ENCODE data around the gene RHOBTB1.

Gene RHOBTB1

DNA sequence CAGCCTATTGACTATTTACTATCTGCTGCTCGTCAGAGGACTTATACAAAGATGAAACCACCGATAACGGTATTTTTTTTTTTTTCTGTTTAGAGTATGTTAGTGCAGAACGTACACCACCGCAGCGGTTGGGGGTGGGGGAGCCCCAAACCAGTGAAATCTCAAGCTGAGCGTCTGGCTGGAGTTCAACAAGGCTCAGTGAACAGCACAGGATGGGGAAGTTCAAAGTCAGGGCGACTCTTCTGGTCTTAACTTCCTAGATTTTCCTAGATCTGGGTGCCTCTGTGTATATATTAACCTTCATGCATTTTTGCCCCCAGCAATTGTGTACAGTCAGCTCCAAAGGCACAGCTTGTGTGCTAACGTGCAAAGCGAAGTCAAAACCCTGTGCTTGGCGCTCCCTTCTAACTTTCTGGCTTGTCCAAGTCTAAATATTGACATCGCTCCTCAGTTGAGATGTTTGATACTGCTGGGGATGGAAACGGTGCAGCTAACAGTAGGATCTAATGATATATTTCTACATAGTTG, 1.1 kb downstream of the RHOBTB1 start:
- no peak for DNase-seq
- no peaks in the 10 kb centered on the region for H3K36me3 ChIP-seq
- H3K4me1 ChIP-seq = no peaks in the 10 kb centered on the region
- TF ChIP-seq, protein P1, sequence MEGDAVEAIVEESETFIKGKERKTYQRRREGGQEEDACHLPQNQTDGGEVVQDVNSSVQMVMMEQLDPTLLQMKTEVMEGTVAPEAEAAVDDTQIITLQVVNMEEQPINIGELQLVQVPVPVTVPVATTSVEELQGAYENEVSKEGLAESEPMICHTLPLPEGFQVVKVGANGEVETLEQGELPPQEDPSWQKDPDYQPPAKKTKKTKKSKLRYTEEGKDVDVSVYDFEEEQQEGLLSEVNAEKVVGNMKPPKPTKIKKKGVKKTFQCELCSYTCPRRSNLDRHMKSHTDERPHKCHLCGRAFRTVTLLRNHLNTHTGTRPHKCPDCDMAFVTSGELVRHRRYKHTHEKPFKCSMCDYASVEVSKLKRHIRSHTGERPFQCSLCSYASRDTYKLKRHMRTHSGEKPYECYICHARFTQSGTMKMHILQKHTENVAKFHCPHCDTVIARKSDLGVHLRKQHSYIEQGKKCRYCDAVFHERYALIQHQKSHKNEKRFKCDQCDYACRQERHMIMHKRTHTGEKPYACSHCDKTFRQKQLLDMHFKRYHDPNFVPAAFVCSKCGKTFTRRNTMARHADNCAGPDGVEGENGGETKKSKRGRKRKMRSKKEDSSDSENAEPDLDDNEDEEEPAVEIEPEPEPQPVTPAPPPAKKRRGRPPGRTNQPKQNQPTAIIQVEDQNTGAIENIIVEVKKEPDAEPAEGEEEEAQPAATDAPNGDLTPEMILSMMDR (IDR thresholded peaks at IDR 0.05; ENCODE audit: low read depth, low read length) = no peak
- H3K4me3 ChIP-seq (ENCODE audit: low read depth, low read length) = peak overlapping the region; percentile 84
- no peaks in the 10 kb centered on the region for H3K9me3 ChIP-seq
- no peaks in the 10 kb centered on the region for H3K27me3 ChIP-seq

DNA sequence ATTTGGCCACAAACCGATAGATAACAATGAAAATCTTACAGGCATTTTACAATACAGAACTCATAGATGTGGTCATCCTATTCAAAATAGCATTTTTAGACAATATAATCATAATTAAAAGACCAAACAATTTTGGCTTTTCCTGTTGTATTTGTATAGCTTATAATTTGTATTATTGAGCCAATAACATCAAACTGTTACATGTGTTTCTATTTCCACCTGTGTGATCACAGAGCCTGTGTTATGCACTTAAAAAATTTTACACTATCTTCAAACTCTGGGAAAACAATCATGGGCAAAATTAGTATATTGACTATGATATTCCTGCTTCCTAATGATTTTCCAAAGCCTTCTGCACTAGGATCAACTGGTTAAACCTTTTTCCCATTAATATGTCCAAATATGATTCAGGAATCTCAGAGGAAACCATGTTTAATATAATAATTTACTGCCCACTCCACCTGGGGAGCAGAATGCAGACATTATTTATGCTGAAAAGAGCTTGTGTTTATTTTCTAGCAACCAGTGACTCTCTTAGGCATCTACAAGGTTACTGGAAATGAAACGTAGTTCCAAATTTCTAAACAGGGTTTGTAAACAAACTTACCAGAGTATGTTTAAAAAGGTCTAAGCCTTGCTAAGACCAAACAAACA, 1.7 kb downstream of the RHOBTB1 start:
- Histone ChIP-seq H3K9me3 (no peaks in the 10 kb centered on the region), H3K4me3 (ENCODE audit: low read depth, low read length) (peak overlapping the region; percentile 84), H3K27me3 (no peaks in the 10 kb centered on the region), H3K36me3 (no peaks in the 10 kb centered on the region), H3K4me1 (no peaks in the 10 kb centered on the region)
- TF ChIP-seq, protein P1 (IDR thresholded peaks at IDR 0.05; ENCODE audit: low read depth, low read length) = no peak
- no peak for DNase-seq

DNA sequence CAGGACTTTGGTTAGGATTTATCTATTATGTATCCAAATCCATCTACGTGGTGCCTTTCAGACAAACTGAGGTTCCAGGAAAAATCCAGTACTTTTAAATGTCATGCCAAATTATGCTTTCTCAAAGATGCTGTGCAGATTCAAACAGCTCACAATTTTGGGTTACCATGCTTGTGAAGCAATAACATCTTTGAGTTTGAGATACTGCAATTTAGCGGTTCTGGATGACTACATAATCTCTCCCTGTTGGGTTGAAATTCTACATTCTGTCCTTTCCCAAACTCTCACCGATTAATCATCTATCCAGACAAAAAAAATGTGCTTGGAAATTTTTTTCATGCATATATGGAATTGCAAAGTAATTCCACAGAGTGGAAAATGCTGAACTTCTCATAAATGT, 3.5 kb downstream of the RHOBTB1 start:
- H3K9me3 ChIP-seq = no peaks in the 10 kb centered on the region
- DNase-seq = no peak

DNA sequence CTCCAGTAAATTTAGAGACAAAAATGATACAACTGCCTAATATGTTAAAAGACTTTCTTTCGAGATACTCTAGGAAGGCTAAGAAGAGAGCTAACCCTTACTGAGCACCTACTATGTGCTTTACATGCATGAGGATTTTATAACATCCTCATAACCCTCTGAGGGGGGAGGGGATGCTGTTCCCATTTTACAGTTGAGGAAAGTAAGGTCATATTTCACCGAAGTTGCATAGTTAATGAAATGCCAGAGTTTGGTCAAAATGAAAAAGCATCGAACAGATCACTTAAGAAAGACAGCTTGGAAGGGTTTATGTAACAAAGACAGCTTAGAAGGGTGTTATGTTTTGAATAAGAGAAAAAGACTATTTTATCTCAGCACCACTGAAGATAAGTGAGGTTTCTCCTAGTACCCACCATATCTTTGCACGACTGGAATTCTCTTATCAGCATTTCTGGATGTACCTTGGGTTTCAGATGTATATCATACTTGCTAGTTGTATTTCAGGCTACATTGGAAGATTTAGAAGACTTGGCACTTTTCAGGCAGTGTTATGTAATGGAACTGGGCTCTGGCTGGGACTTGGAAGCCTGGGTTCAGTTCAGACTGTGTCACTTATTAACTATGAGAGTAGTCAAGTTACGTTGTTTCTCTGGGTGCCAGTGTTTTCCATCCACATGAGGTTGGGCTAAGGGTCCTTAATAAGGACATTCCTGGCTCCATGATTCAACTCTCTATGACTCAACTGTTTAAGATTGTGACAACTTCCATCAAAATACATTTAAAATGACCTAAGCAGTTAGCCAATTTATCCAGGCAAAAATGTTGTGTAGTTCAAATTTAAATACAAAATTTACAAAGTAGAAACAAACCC, 6.0 kb downstream of the RHOBTB1 start:
- Histone ChIP-seq H3K4me3 (ENCODE audit: low read depth, low read length) (no peak overlapping the region), H3K36me3 (no peaks in the 10 kb centered on the region), H3K9me3 (no peaks in the 10 kb centered on the region), H3K4me1 (no peaks in the 10 kb centered on the region), H3K27me3 (no peaks in the 10 kb centered on the region)
- TF ChIP-seq, protein P1 (IDR thresholded peaks at IDR 0.05; ENCODE audit: low read depth, low read length) = no peak
- DNase-seq = no peak

More for the DNA sequence above, 3.5 kb downstream of the RHOBTB1 start:
- Histone ChIP-seq H3K27me3 (no peaks in the 10 kb centered on the region), H3K4me1 (no peaks in the 10 kb centered on the region), H3K36me3 (no peaks in the 10 kb centered on the region), H3K4me3 (ENCODE audit: low read depth, low read length) (no peak overlapping the region)
- TF ChIP-seq, protein P1 (IDR thresholded peaks at IDR 0.05; ENCODE audit: low read depth, low read length) = no peak

DNA sequence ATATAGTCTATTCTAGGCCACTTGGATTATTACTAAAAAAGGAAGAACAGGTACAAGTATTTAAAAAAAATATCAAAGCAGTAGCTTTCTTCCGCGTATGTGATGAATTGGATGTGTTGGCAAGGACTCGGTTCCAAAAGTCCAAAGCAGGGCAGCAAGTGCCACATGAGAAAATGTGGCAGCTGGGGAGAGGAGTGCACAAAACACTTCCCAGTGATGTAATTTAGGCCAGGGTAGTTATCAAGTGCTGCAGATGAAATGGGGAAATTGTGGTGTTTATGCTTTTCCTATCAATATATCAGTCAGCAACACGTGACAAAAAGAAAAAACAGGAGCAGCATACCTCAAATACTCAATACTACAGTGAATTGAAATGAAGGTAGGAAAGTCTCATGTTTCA, 7.0 kb downstream of the RHOBTB1 start:
- DNase-seq = no peak
- H3K9me3 ChIP-seq = no peaks in the 10 kb centered on the region
- no peaks in the 10 kb centered on the region for H3K27me3 ChIP-seq
- H3K36me3 ChIP-seq = no peaks in the 10 kb centered on the region
- TF ChIP-seq, protein P1 (IDR thresholded peaks at IDR 0.05; ENCODE audit: low read depth, low read length) = no peak
- no peaks in the 10 kb centered on the region for H3K4me1 ChIP-seq
- no peak overlapping the region for H3K4me3 ChIP-seq (ENCODE audit: low read depth, low read length)

All from BE2C (cell line).